Sigmoid colon (tissue), 7 donors: ENCODE results near the gene ZNF648. TPM values are rescaled to one million over a fixed set of nuclear protein-coding genes. Genes with fewer than 3 reads are reported as not detected.

ENCODE experiments used
- DNase-seq: peaks from one replicate; pipeline ENCODE4 v3.0.0-alpha.2; 2019
- H3K27ac ChIP-seq, 4 donors: fragments of 200-600 bp; sonication (generic); one replicate each; pipeline ENCODE4 v1.5.1; 2016 to 2019; ENCODE audit warnings: mild to moderate bottlenecking in 1 of 4
- H3K27me3 ChIP-seq, 3 donors: fragments of 200-600 bp; sonication (generic); one replicate each; pipeline ENCODE4 v1.5.1; 2019; ENCODE audit warnings: mild to moderate bottlenecking in 1 of 3
- H3K36me3 ChIP-seq, 4 donors: fragments of 200-600 bp; sonication (generic); one replicate each; pipeline ENCODE4 v1.5.1; 2016 to 2019
- H3K4me1 ChIP-seq, 4 donors: fragments of 200-600 bp; sonication (generic); one replicate each; pipeline ENCODE4 v1.5.1; 2017 to 2019
- H3K4me3 ChIP-seq, 4 donors: fragments of 200-600 bp; sonication (generic); one replicate each; pipeline ENCODE4 v1.5.1; 2017 to 2019; ENCODE audit warnings: mild to moderate bottlenecking in 2 of 4, moderate library complexity in 1 of 4
- H3K9me3 ChIP-seq, 4 donors: fragments of 200-600 bp in 3 of 4; sonication (generic) in 3 of 4; one replicate each; pipeline versions ENCODE4 v1.5.1 to v1.6.1; 2013 to 2019
- CTCF ChIP-seq, 4 experiments: fragments of 450-650 bp in 3 of 4; fragments of 200-600 bp in 1 of 4; IDR thresholded peaks; one replicate each; pipeline ENCODE4 v1.5.1; 2016 to 2019; ENCODE audit warnings: antibody characterized with exemption in 4 of 4, mild to moderate bottlenecking in 3 of 4, moderate library complexity in 2 of 4
- EP300 ChIP-seq, 4 donors: sonication (generic); formaldehyde crosslinking; IDR thresholded peaks; one replicate each; pipeline ENCODE4 v1.6.1; 2017; ENCODE audit warnings: antibody characterized with exemption in 4 of 4
- POLR2A ChIP-seq, 2 donors: fragments of 450-650 bp; IDR thresholded peaks; one replicate each; pipeline ENCODE4 v1.6.1; 2016; ENCODE audit warnings: antibody characterized with exemption in 2 of 2, mild to moderate bottlenecking in 2 of 2, moderate library complexity in 2 of 2
- POLR2AphosphoS5 ChIP-seq, 4 donors: sonication (generic); formaldehyde crosslinking; IDR thresholded peaks; one replicate each; pipeline ENCODE4 v1.6.1; 2017; ENCODE audit warnings: antibody characterized with exemption in 4 of 4
- WGBS, 2 donors: extraction: QIAGEN DNeasy Blood & Tissue Kit; methylation state at CpG; one replicate each; pipeline ENCODE4 v1.1.7; 2013; 5-methylcytosine and 5-hydroxymethylcytosine counted together
- intact Hi-C: fragments of 100-400 bp; cut with DNase I; formaldehyde crosslinking; loops from one replicate; pipeline ENCODE4 v1.15.1; 2023
- polyA plus RNA-seq, 3 donors: library from polyadenylated mRNA; stranded (reverse); fragments of 200-250 nt; gene quantifications; one replicate each; pipeline ENCODE4 v1.2.3, GENCODE V29; 2013
- total RNA-seq, 4 donors: library from RNA; depleted of rRNA; stranded (reverse); fragments of >200 nt; gene quantifications; one replicate each; pipeline ENCODE4 v1.1.0, GENCODE V29; 2016
- donor health status: healthy with polysubstance abuse.
- donor health status: Bipolar disorder and iron deficiency.
- donor health status: healthy.

Gene ZNF648
- total and polyA plus RNA-seq, 7 donors, result under 0.01 to 0.04 TPM; not detected in 5

GRCh38 chr1:182087304-182087703, 25.8 kb upstream of the ZNF648 start:
- TF ChIP-seq POLR2A (IDR thresholded peaks at IDR 0.05) (no peak), EP300 (IDR thresholded peaks at IDR 0.05) (no peak), POLR2AphosphoS5 (IDR thresholded peaks at IDR 0.05) (no peak), CTCF (IDR thresholded peaks at IDR 0.05) (no peak)
- no peak for DNase-seq
- H3K4me3 ChIP-seq, result no peak overlapping the region
- no peaks in the 10 kb centered on the region for H3K27me3 ChIP-seq
- H3K27ac ChIP-seq, result no peak overlapping the region
- H3K36me3 ChIP-seq, result no peaks in the 10 kb centered on the region
- peaks cover 0 to 9% (median 3%) of the 10 kb centered on the region in 4 donors for H3K4me1 ChIP-seq
- H3K9me3 ChIP-seq, result no peaks in the 10 kb centered on the region
- intact Hi-C loops, result loop anchor here (5.0 to 10.0 kb wide), 3 partner anchors 505 to 695 kb away; no protein-coding TSS in a partner anchor
- WGBS, 2 donors, result 63 to 92% methylated on average over 2 of the region's 2 CpGs

DNA sequence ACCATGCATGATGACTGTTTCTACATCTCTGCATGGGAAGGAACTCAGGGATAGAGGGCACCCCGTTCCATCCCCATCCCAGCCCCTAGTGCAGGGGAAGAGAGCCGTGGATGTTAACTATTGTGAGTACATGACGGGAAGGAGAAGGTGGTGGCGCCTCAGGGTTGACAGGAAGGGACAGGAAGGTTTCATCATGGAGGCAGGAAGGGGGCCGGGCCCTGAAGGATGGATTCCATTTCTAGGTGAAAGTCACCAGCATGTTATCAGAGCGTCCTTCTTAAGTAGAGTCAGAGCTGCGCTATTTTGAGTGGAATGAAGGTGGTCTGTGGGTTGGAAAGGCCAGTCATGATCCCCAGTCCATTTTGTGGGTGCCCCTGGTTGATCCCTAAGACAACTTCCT, 25.1 kb upstream of the ZNF648 start:
- WGBS, 2 donors, result 94% methylated on average over 7 of the region's 7 CpGs
- Histone ChIP-seq H3K9me3 (no peaks in the 10 kb centered on the region), H3K27ac (no peak overlapping the region), H3K36me3 (no peaks in the 10 kb centered on the region), H3K4me3 (no peak overlapping the region), H3K4me1 (peaks cover 0 to 9% (median 3%) of the 10 kb centered on the region in 4 donors), H3K27me3 (no peaks in the 10 kb centered on the region)
- no peak for DNase-seq
- intact Hi-C loops, result loop anchor here (5.0 to 10.0 kb wide), 3 partner anchors 506 to 696 kb away; no protein-coding TSS in a partner anchor
- TF ChIP-seq POLR2AphosphoS5 (IDR thresholded peaks at IDR 0.05), result no peak
- TF ChIP-seq POLR2A (IDR thresholded peaks at IDR 0.05), result no peak
- TF ChIP-seq EP300 (IDR thresholded peaks at IDR 0.05), result no peak
- no peak for TF ChIP-seq CTCF (IDR thresholded peaks at IDR 0.05)

- DNase-seq, result no peak
- intact Hi-C loops, result loop anchor here (5.0 to 10.0 kb wide), 3 partner anchors 506 to 696 kb away; no protein-coding TSS in a partner anchor
- Histone ChIP-seq H3K27ac (no peak overlapping the region), H3K4me3 (no peak overlapping the region), H3K4me1 (peaks cover 0 to 9% (median 3%) of the 10 kb centered on the region in 4 donors), H3K9me3 (no peaks in the 10 kb centered on the region), H3K36me3 (no peaks in the 10 kb centered on the region), H3K27me3 (no peaks in the 10 kb centered on the region)
- TF ChIP-seq EP300 (IDR thresholded peaks at IDR 0.05) (no peak), CTCF (IDR thresholded peaks at IDR 0.05) (no peak), POLR2A (IDR thresholded peaks at IDR 0.05) (no peak), POLR2AphosphoS5 (IDR thresholded peaks at IDR 0.05) (no peak)
- 89 to 90% methylated on average over 8 of the region's 8 CpGs for WGBS, 2 donors
Measured at GRCh38 chr1:182086136-182086535, 24.6 kb upstream of the ZNF648 start.

GRCh38 chr1:182085726-182086125, 24.2 kb upstream of the ZNF648 start:
- 97% methylated on average over 6 of the region's 6 CpGs for WGBS, 2 donors
- no peak overlapping the region for H3K4me3 ChIP-seq
- H3K4me1 ChIP-seq, result peaks cover 0 to 9% (median 3%) of the 10 kb centered on the region in 4 donors
- no peaks in the 10 kb centered on the region for H3K9me3 ChIP-seq
- DNase-seq, result no peak
- H3K27ac ChIP-seq, result no peak overlapping the region
- no peaks in the 10 kb centered on the region for H3K27me3 ChIP-seq
- no peaks in the 10 kb centered on the region for H3K36me3 ChIP-seq
- intact Hi-C loops, result loop anchor here (1.0 to 10.0 kb wide), 5 partner anchors 57 to 697 kb away; no protein-coding TSS in a partner anchor
- TF ChIP-seq CTCF (IDR thresholded peaks at IDR 0.05) (no peak), POLR2AphosphoS5 (IDR thresholded peaks at IDR 0.05) (no peak), POLR2A (IDR thresholded peaks at IDR 0.05) (no peak), EP300 (IDR thresholded peaks at IDR 0.05) (no peak)
